ENCODE data around the gene KATNBL1.

The KATNBL1 gene

GRCh38 chr15:34114215-34114614, 95.7 kb downstream of the KATNBL1 start:
- DNase-seq, result no peak

GRCh38 chr15:34111488-34111887, 98.4 kb downstream of the KATNBL1 start:
- DNase-seq, result no peak

GRCh38 chr15:34109797-34110663, 99.9 kb downstream of the KATNBL1 start:
- DNase-seq, result no peak

- DNase-seq, result no peak
These were observed 102.6 kb downstream of the KATNBL1 start for GRCh38 chr15:34107315-34107714.

- DNase-seq, result no peak
These were observed 103.5 kb downstream of the KATNBL1 start for GRCh38 chr15:34106423-34106822.

GRCh38 chr15:34102175-34102925, 107.5 kb downstream of the KATNBL1 start:
- DNase-seq, result no peak

- peak; percentile 99 for DNase-seq
These were observed 108.3 kb downstream of the KATNBL1 start, which contains the start of the genes EMC7 and PGBD4 for GRCh38 chr15:34101366-34102174. EMC7 (minus strand) TSS chr15:34101862; CDS start chr15:34101839, 23 bp downstream. PGBD4 (plus strand) TSS chr15:34102083; CDS start chr15:34102532, 449 bp downstream.

- no peak for DNase-seq
These were observed 110.0 kb downstream of the KATNBL1 start for GRCh38 chr15:34099914-34100313.

Data from femur (tissue), 1 donor.